SK-N-SH (cell line): ENCODE data around the gene PRIM1. TPM values are rescaled to one million over a fixed set of nuclear protein-coding genes. Genes with fewer than 3 reads are reported as not detected.

Source experiments
- CTCF ChIA-PET: fragments of 300-600, 350-600 bp; formaldehyde crosslinking; extraction: SDS; loops from one replicate; lab custom pipeline; 2021; lab: Yijun Ruan, JAX
- POLR2A ChIA-PET: fragments of 350-600 bp; sonication (Branson Sonifier 250); formaldehyde crosslinking; extraction: SDS; loops from one replicate; lab custom pipeline; 2020; ENCODE audit warnings: antibody characterized with exemption, inconsistent platforms; lab: Yijun Ruan, JAX
- DNase-seq: peaks from one replicate; pipeline ENCODE4 v3.0.0; 2012
- H2AFZ ChIP-seq: fragments of 200-600 bp; sonication (generic); 2 replicates; pipeline ENCODE4 v1.8.1; 2016; ENCODE audit warnings: antibody characterized with exemption, mild to moderate bottlenecking, low read depth
- H3F3A ChIP-seq: fragments of 200-600 bp; sonication (generic); replicated peaks from 2 replicates; pipeline ENCODE3; 2016; ENCODE audit warnings: antibody characterized with exemption, mild to moderate bottlenecking; ENCODE audit not compliant: insufficient read depth
- H3K27ac ChIP-seq, 2 experiments: fragments of 200-500 bp in 1 of 2; fragments of 200-600 bp in 1 of 2; sonication (Bioruptor generic) in 1 of 2; sonication (generic), shearing (Covaris generic) in 1 of 2; 2 replicates each; pipeline versions ENCODE4 v1.5.1 to v1.6.1; 2014 to 2016; ENCODE audit warnings: low read depth in 2 of 2, inconsistent platforms in 1 of 2, low read length in 1 of 2, mild to moderate bottlenecking in 1 of 2, mixed read lengths in 1 of 2
- H3K27me3 ChIP-seq: fragments of 200-600 bp; sonication (generic), shearing (Covaris generic); 2 replicates; pipeline ENCODE4 v1.6.1; 2016; ENCODE audit warnings: mixed run types; ENCODE audit not compliant: insufficient read depth
- H3K36me3 ChIP-seq, 2 experiments: fragments of 200-500 bp in 1 of 2; fragments of 200-600 bp in 1 of 2; sonication (Bioruptor generic) in 1 of 2; sonication (generic) in 1 of 2; replicated peaks in 1 of 2; 2 replicates each; pipeline versions ENCODE3 to v1.5.1; 2014 to 2016; ENCODE audit warnings: low read length in 1 of 2, mild to moderate bottlenecking in 1 of 2; ENCODE audit not compliant: insufficient read depth in 2 of 2, control insufficient read depth in 1 of 2
- H3K4me1 ChIP-seq, 2 experiments: fragments of 200-500 bp in 1 of 2; fragments of 200-600 bp in 1 of 2; sonication (Bioruptor generic) in 1 of 2; sonication (generic), shearing (Covaris generic) in 1 of 2; 2 replicates each; pipeline versions ENCODE4 v1.5.1 to v1.6.1; 2014 to 2016; ENCODE audit warnings: low read depth in 1 of 2, low read length in 1 of 2, mixed run types in 1 of 2; ENCODE audit not compliant: insufficient read depth in 2 of 2, control insufficient read depth in 1 of 2
- H3K4me2 ChIP-seq: fragments of 200-600 bp; sonication (generic), shearing (Covaris generic); 2 replicates; pipeline ENCODE4 v1.6.1; 2017; ENCODE audit warnings: mixed run types
- H3K4me3 ChIP-seq, 2 experiments: fragments of 200-500 bp in 1 of 2; fragments of 200-600 bp in 1 of 2; sonication (Bioruptor generic) in 1 of 2; sonication (generic), shearing (Covaris generic) in 1 of 2; 2 replicates each; pipeline versions ENCODE4 v1.5.1 to v1.8.1; 2014 to 2016; ENCODE audit warnings: low read depth in 2 of 2, inconsistent platforms in 1 of 2, low read length in 1 of 2, mild to moderate bottlenecking in 1 of 2, mixed read lengths in 1 of 2, moderate library complexity in 1 of 2
- H3K79me2 ChIP-seq: fragments of 200-600 bp; sonication (generic); 2 replicates; pipeline ENCODE4 v1.8.1; 2017; ENCODE audit warnings: mild to moderate bottlenecking; ENCODE audit not compliant: insufficient read depth
- H3K9ac ChIP-seq: fragments of 200-600 bp; sonication (generic); 2 replicates; pipeline ENCODE4 v1.6.1; 2017; ENCODE audit warnings: mixed run types
- H3K9me2 ChIP-seq: fragments of 200-600 bp; sonication (generic); 2 replicates; pipeline ENCODE4 v1.6.1; 2017; ENCODE audit warnings: mixed run types
- H3K9me3 ChIP-seq: fragments of 200-600 bp; sonication (generic); 2 replicates; pipeline ENCODE4 v1.6.1; 2017; ENCODE audit warnings: mixed run types, mild to moderate bottlenecking, moderate library complexity
- H4K20me1 ChIP-seq: fragments of 200-600 bp; sonication (generic); 2 replicates; pipeline ENCODE4 v1.6.1; 2017; ENCODE audit warnings: mild to moderate bottlenecking, mixed run types; ENCODE audit not compliant: insufficient read depth
- CHD2 ChIP-seq: fragments of 150-350 bp; IDR thresholded peaks from 2 replicates; pipeline ENCODE4 v1.6.1; 2018; ENCODE audit warnings: low read length; ENCODE audit not compliant: partially characterized antibody
- GABPA ChIP-seq: IDR thresholded peaks from 2 replicates; pipeline ENCODE4 v1.4.0; 2012; ENCODE audit warnings: low read depth, mild to moderate bottlenecking
- MEF2A ChIP-seq: IDR thresholded peaks from 2 replicates; pipeline ENCODE4 v1.4.0; 2012; ENCODE audit warnings: low read depth, borderline replicate concordance
- RCOR1 ChIP-seq: fragments of 150-350 bp; IDR thresholded peaks from 2 replicates; pipeline ENCODE4 v1.6.1; 2017; ENCODE audit warnings: antibody characterized with exemption, low read length
- RFX5 ChIP-seq: IDR thresholded peaks from 2 replicates; pipeline ENCODE4 v1.6.1; 2012; ENCODE audit warnings: mild to moderate bottlenecking, improper control_type of control experiment, low read length
- RXRA ChIP-seq: IDR thresholded peaks from 2 replicates; pipeline ENCODE4 v1.4.0; 2012; ENCODE audit warnings: low read depth, mild to moderate bottlenecking, borderline replicate concordance
- SMC3 ChIP-seq: IDR thresholded peaks from 2 replicates; pipeline ENCODE4 v1.6.1; 2012; ENCODE audit warnings: low read depth, low read length, improper control_type of control experiment
- TEAD4 ChIP-seq: IDR thresholded peaks from 2 replicates; pipeline ENCODE4 v1.4.0; 2012; ENCODE audit warnings: mild to moderate bottlenecking, borderline replicate concordance; ENCODE audit not compliant: insufficient read depth
- WGBS: methylation state at CpG from one replicate; pipeline ENCODE4 v1.1.6; 2017; ENCODE audit warnings: low lambda C conversion rate; 5-methylcytosine and 5-hydroxymethylcytosine counted together
- polyA plus RNA-seq, 3 experiments: library from polyadenylated mRNA; depleted of rRNA; stranded (reverse); fragments of >200 nt; gene quantifications; 2 replicates each; pipeline ENCODE4 v1.2.3, GENCODE V29; 2012
- TF ChIP-seq, protein P1 (sequence below): IDR thresholded peaks from 2 replicates; pipeline ENCODE4; 2012
- TF ChIP-seq, protein P2 (sequence below): IDR thresholded peaks from 2 replicates; pipeline ENCODE4 v1.4.0; 2012; ENCODE audit warnings: low read depth, borderline replicate concordance

Gene PRIM1
- polyA plus RNA-seq, 1 of the 3 experiments (the other 2 are of a cell fraction), result 10.9 TPM

- Histone ChIP-seq H3K79me2 (no peaks in the 10 kb centered on the region), H3K9ac (no peak overlapping the region), H4K20me1 (no peaks in the 10 kb centered on the region), H3K27me3 (no peaks in the 10 kb centered on the region), H3K4me1 (no peaks in the 10 kb centered on the region), H3K27ac (no peak overlapping the region), H2AFZ (no peak overlapping the region), H3K4me2 (no peak overlapping the region), H3F3A (no peaks in the 10 kb centered on the region), H3K36me3 (no peaks in the 10 kb centered on the region), H3K9me2 (no peaks in the 10 kb centered on the region), H3K4me3 (no peak overlapping the region), H3K9me3 (no peaks in the 10 kb centered on the region)
- TF ChIP-seq CHD2, result no peak
- TF ChIP-seq, protein P1, sequence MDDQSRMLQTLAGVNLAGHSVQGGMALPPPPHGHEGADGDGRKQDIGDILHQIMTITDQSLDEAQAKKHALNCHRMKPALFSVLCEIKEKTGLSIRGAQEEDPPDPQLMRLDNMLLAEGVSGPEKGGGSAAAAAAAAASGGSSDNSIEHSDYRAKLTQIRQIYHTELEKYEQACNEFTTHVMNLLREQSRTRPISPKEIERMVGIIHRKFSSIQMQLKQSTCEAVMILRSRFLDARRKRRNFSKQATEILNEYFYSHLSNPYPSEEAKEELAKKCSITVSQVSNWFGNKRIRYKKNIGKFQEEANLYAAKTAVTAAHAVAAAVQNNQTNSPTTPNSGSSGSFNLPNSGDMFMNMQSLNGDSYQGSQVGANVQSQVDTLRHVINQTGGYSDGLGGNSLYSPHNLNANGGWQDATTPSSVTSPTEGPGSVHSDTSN, result no peak
- TF ChIP-seq RXRA, result no peak
- TF ChIP-seq MEF2A, result no peak
- TF ChIP-seq, protein P2, sequence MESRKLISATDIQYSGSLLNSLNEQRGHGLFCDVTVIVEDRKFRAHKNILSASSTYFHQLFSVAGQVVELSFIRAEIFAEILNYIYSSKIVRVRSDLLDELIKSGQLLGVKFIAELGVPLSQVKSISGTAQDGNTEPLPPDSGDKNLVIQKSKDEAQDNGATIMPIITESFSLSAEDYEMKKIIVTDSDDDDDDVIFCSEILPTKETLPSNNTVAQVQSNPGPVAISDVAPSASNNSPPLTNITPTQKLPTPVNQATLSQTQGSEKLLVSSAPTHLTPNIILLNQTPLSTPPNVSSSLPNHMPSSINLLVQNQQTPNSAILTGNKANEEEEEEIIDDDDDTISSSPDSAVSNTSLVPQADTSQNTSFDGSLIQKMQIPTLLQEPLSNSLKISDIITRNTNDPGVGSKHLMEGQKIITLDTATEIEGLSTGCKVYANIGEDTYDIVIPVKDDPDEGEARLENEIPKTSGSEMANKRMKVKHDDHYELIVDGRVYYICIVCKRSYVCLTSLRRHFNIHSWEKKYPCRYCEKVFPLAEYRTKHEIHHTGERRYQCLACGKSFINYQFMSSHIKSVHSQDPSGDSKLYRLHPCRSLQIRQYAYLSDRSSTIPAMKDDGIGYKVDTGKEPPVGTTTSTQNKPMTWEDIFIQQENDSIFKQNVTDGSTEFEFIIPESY, result no peak
- TF ChIP-seq RCOR1, result no peak
- TF ChIP-seq GABPA, result no peak
- TF ChIP-seq TEAD4, result no peak
- no peak for TF ChIP-seq SMC3
- ChIA-PET POLR2A (no interaction called here), CTCF (interaction anchor here (0.9 to 4.3 kb wide), 4 partner anchors 23 to 240 kb away, joined by 3 to 29 read pairs (median 5); no protein-coding TSS in a partner anchor)
- no peak for DNase-seq
- 38% methylated on average over 2 of the region's 2 CpGs for WGBS
These were observed 9.7 kb upstream of the PRIM1 start for GRCh38 chr12:56761812-56762211.

DNA sequence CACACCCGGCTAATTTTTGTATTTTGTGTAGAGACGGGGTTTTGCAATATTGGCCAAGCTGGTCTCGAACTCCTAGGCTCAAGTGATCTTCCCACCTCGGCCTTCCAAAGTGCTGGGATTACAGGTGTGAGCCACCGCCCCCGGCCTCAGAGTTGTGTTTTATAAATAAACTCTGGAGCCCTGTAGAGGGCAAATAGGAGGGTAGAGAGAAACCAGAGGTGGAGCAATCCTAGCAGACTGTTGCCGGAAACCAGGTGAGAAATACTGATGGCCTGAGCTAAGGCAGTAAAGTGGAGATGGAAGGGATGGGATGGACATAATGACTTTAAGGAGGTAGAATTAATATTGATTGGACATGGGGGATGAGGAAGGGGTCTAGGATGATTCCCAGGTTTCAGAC is 8.3 kb upstream of the PRIM1 start:
- Histone ChIP-seq H3K9ac (no peak overlapping the region), H3K4me1 (no peaks in the 10 kb centered on the region), H3K79me2 (no peaks in the 10 kb centered on the region), H3K36me3 (no peaks in the 10 kb centered on the region), H3F3A (no peaks in the 10 kb centered on the region), H3K4me2 (no peak overlapping the region), H3K27me3 (no peaks in the 10 kb centered on the region), H4K20me1 (no peaks in the 10 kb centered on the region), H3K4me3 (no peak overlapping the region), H3K9me2 (no peaks in the 10 kb centered on the region), H2AFZ (no peak overlapping the region), H3K9me3 (no peaks in the 10 kb centered on the region), H3K27ac (no peak overlapping the region)
- DNase-seq, result no peak
- TF ChIP-seq RFX5, result no peak
- POLR2A ChIA-PET, result no interaction called here
- WGBS, result 69% methylated on average over 7 of the region's 7 CpGs
- CTCF ChIA-PET, result interaction anchor here (0.6 to 5.1 kb wide), 3 partner anchors 227 to 245 kb away, joined by 3 to 60 read pairs (median 4); no protein-coding TSS in a partner anchor
